Stomach (tissue), 4 donors: Measurements from ENCODE around the gene NWD2.

Experiments
- EP300 ChIP-seq: sonication (generic); formaldehyde crosslinking; IDR thresholded peaks from one replicate; pipeline ENCODE4 v1.6.1; 2017; ENCODE audit warnings: antibody characterized with exemption
- POLR2A ChIP-seq, 4 donors: fragments of 450-650 bp; IDR thresholded peaks; one replicate each; pipeline ENCODE4 v1.6.1; 2016; ENCODE audit warnings: antibody characterized with exemption in 4 of 4, control low read depth in 2 of 4, mild to moderate bottlenecking in 1 of 4, moderate library complexity in 1 of 4
- POLR2AphosphoS5 ChIP-seq, 3 donors: sonication (generic); formaldehyde crosslinking; IDR thresholded peaks; one replicate each; pipeline ENCODE4 v1.6.1; 2016; ENCODE audit warnings: antibody characterized with exemption in 3 of 3
- TF ChIP-seq, protein P1 (sequence below), 7 experiments: fragments of 450-650 bp in 4 of 7; fragments of 200-600 bp in 3 of 7; sonication (generic) in 3 of 7; IDR thresholded peaks; one replicate each; pipeline ENCODE4 v1.5.1; 2016 to 2019; ENCODE audit warnings: antibody characterized with exemption in 7 of 7, control low read depth in 2 of 7, mild to moderate bottlenecking in 1 of 7

DNA sequence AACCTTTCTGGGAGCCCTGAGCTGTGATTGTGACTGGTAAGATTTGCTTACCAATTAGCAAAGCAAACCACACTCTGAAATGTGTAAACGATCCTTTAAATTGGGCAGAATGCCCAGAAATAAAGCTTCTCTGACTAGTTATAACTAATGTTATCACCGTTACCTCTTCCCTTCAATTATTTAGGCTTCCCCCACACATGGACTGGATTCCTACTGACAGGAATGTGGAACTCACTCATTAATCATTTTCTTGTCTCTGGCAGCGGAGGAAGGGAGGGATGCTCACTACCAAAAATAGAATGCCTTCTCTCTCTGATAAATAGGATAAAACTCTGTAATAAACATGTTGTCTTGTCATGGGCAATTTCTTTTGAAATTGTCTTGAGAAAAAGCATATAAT is 25.3 kb upstream of the NWD2 start:
- TF ChIP-seq POLR2A (IDR thresholded peaks at IDR 0.05): no peak
- TF ChIP-seq, protein P1, sequence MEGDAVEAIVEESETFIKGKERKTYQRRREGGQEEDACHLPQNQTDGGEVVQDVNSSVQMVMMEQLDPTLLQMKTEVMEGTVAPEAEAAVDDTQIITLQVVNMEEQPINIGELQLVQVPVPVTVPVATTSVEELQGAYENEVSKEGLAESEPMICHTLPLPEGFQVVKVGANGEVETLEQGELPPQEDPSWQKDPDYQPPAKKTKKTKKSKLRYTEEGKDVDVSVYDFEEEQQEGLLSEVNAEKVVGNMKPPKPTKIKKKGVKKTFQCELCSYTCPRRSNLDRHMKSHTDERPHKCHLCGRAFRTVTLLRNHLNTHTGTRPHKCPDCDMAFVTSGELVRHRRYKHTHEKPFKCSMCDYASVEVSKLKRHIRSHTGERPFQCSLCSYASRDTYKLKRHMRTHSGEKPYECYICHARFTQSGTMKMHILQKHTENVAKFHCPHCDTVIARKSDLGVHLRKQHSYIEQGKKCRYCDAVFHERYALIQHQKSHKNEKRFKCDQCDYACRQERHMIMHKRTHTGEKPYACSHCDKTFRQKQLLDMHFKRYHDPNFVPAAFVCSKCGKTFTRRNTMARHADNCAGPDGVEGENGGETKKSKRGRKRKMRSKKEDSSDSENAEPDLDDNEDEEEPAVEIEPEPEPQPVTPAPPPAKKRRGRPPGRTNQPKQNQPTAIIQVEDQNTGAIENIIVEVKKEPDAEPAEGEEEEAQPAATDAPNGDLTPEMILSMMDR (IDR thresholded peaks at IDR 0.05): no peak
- no peak for TF ChIP-seq POLR2AphosphoS5 (IDR thresholded peaks at IDR 0.05)
- TF ChIP-seq EP300: no peak
